Activated T-cell treated with anti-CD3 and anti-CD28 coated beads, Interleukin-2, amount 50 U/mL, for 72 hours (primary cell): ENCODE results near the gene SARM1. TPM values are rescaled to one million over a fixed set of nuclear protein-coding genes. Genes with fewer than 3 reads are reported as not detected.

ENCODE experiments used
- ATAC-seq, 2 donors: fragments of 150-1000 bp; cut with Tn5 transposase; replicated peaks in 1 of 2; 2 replicates each; pipeline ENCODE4 v1.10.0; 2021; ENCODE audit warnings: moderate library complexity in 2 of 2, mild to moderate bottlenecking in 1 of 2
- DNase-seq, 2 donors: peaks; one replicate each; pipeline ENCODE4 v3.0.0; 2021 to 2022; ENCODE audit warnings: mixed read lengths in 1 of 2
- H3K27ac Mint-ChIP-seq: one replicate; pipeline ENCODE4 v1.8.0; 2022; ENCODE audit warnings: mild to moderate bottlenecking, moderate library complexity, mixed read lengths
- H3K27me3 Mint-ChIP-seq: one replicate; pipeline ENCODE4 v1.8.0; 2022; ENCODE audit warnings: low read depth, mixed read lengths
- H3K36me3 Mint-ChIP-seq, 2 donors: one replicate each; pipeline ENCODE4 v1.8.0; 2022; ENCODE audit warnings: mixed read lengths in 2 of 2, mild to moderate bottlenecking in 1 of 2; ENCODE audit not compliant: insufficient read depth in 2 of 2
- H3K4me1 Mint-ChIP-seq: one replicate; pipeline ENCODE4 v1.8.0; 2022; ENCODE audit warnings: low read depth, mixed read lengths
- H3K4me3 Mint-ChIP-seq, 2 donors: one replicate each; pipeline ENCODE4 v1.8.0; 2022; ENCODE audit warnings: mild to moderate bottlenecking in 2 of 2, mixed read lengths in 2 of 2, moderate library complexity in 2 of 2
- H3K9me3 Mint-ChIP-seq, 2 donors: one replicate each; pipeline ENCODE4 v1.8.0; 2022; ENCODE audit warnings: mixed read lengths in 2 of 2
- total RNA-seq, 2 donors: library from RNA; stranded (reverse); gene quantifications; one replicate each; pipeline ENCODE4 v1.2.3, GENCODE V29; 2022

The SARM1 gene
- total RNA-seq, 2 donors from 2014 or later, result 22.4 to 24.3 TPM

DNA sequence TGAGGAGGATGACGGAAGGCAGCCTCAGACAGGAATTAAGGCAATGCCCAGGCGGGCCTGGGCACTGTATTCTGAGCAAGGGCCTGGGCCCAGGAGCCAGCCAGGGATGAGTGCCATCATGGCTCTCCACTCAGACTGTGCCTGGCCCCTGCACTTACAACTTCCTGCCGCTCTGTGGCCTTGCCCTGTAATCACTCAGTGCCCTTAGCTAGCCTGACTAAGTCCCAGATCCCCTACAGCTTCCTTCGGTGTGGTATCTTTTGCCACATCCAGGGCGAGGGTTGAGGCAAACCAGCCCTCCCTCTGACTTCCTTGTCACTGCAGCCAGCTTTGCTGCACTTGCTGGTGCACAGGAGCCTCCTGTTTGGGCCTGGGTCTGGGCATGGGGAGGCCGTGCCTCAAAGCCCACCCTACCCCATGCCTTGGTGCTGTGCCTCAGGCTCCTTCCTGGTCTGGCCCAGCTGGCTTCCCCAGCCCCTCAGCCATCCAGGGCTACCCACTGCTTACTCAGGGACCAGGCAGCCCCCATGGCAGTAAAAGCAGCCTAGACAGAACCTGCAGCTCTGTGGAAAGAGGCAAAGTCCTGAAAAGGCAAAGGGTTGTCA, 25.2 kb downstream of the SARM1 start:
- H3K27ac Mint-ChIP-seq, result no peak overlapping the region
- no peak for ATAC-seq
- no peak overlapping the region for H3K4me3 Mint-ChIP-seq
- DNase-seq, result no peak
- no peaks in the 10 kb centered on the region for H3K9me3 Mint-ChIP-seq
- peaks cover 2% of the 10 kb centered on the region in 2 donors for H3K36me3 Mint-ChIP-seq
- no peaks in the 10 kb centered on the region for H3K27me3 Mint-ChIP-seq
- peaks cover 2% of the 10 kb centered on the region for H3K4me1 Mint-ChIP-seq

DNA sequence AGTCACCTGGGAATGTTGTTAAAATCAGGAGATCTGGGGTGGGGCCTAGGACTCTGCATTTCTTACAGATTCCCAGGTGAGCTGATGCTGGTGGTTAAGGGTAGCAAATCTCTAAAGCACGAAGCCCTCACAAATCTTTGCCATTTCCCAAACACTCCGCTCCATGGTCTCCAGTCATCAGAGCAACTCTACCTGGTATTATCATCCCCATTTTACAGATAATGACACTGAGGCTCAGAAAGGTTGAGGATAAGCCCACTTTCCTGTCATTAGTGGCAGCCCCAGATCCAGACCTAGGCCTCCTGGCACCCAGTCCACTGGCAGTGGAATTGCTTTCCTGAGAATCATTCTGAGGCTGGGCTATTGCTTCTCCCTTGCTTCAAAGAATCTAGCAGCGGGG, 25.8 kb downstream of the SARM1 start:
- no peaks in the 10 kb centered on the region for H3K27me3 Mint-ChIP-seq
- H3K4me3 Mint-ChIP-seq, result no peak overlapping the region
- H3K36me3 Mint-ChIP-seq, result peaks cover 2% of the 10 kb centered on the region in 2 donors
- no peak overlapping the region for H3K27ac Mint-ChIP-seq
- DNase-seq (no peak), ATAC-seq (no peak)
- peaks cover 7% of the 10 kb centered on the region for H3K4me1 Mint-ChIP-seq
- H3K9me3 Mint-ChIP-seq, result no peaks in the 10 kb centered on the region

DNA sequence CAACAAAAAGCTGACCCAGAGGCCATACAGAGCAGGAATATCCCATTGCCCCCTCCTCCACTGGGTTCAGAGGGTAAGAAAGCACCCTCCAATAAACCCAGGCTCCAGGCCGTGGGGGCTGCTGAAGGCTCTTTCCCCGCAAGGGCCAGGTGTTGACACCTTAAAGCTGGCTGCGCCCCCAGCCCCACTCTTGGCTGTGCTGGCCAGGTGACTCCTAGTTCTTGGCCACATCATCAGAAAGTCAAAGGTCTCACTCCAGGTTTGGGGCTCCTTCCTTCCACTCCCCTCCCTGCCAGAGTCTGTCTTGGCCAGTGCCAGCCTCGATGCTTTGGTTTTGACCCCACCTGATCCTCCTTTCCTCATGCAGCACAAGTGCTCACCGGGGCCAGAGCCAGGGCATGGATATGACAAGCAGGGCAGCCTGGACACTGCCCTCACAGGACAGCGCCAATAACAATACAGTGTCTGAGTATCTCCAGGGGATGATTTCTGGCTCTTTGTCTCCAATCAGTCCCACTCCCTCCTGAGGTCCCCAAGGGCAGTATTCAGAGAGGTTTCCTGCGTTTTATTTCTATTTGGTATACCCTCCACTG, 26.3 kb downstream of the SARM1 start:
- Mint-ChIP-seq H3K36me3 (peaks cover 2% of the 10 kb centered on the region in 2 donors), H3K4me1 (peaks cover 7% of the 10 kb centered on the region), H3K27ac (no peak overlapping the region), H3K4me3 (no peak overlapping the region), H3K27me3 (no peaks in the 10 kb centered on the region), H3K9me3 (no peaks in the 10 kb centered on the region)
- ATAC-seq, result no peak
- DNase-seq, result no peak

DNA sequence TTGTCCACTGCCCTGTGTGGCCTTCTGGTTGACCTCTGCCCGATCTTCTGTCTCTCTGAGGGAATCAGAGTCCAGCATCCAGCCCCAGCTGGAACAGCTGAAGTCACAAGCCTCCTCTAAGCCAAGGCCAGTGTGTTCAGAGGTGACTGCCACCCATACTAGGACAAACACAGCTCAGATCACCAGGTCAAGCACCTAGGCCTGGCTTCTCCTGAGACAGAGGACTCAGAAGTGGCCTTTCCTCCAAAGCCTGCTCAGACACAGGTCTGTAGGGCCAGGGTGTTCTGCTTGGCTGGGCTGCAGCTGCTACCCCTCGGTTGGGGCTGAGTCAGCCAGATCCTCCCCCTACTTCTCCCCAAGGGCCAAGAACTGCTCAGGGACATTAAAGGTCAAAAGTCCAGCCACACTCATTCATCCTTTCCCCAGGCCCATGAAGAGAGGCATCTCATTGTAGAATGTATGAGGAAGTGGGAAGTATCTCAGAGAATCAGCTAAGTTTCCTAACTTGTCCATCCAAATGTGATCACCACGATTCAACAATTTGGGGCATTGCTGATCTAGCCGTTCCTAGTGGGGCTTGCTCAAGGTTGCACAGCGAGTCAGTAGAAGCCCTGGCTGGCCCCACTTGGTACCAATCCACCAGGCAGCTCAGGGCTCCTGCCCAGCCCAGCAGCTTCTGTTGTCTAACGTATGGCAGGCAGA, 26.9 kb downstream of the SARM1 start:
- no peaks in the 10 kb centered on the region for H3K27me3 Mint-ChIP-seq
- no peaks in the 10 kb centered on the region for H3K9me3 Mint-ChIP-seq
- no peak overlapping the region for H3K4me3 Mint-ChIP-seq
- no peak for ATAC-seq
- no peak overlapping the region for H3K27ac Mint-ChIP-seq
- H3K4me1 Mint-ChIP-seq, result peaks cover 7% of the 10 kb centered on the region
- peaks cover 2% of the 10 kb centered on the region in 2 donors for H3K36me3 Mint-ChIP-seq
- DNase-seq, result no peak

DNA sequence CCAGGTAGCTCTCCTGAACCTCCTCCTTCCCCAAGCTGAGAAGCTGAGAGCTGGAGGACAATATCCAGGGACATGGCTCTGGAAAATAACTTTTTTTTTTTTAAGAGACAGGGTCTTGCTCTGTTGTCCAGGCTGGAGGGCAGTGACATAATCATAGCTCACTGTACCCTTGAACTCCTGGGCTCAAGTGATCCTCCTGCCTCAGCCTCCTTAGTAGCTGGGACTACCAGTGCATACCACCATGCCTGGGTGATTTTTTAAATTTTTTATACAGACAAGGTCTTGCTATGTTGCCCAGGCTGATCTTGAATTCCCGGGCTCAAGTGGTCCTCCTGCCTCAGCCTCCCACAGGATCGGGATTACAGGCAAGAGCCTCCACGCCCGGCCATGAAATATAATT, 28.3 kb downstream of the SARM1 start:
- H3K27ac Mint-ChIP-seq, result no peak overlapping the region
- no peak overlapping the region for H3K4me3 Mint-ChIP-seq
- peaks cover 7% of the 10 kb centered on the region for H3K4me1 Mint-ChIP-seq
- H3K27me3 Mint-ChIP-seq, result no peaks in the 10 kb centered on the region
- ATAC-seq, result no peak
- DNase-seq, result no peak
- H3K36me3 Mint-ChIP-seq, result no peaks in the 10 kb centered on the region
- H3K9me3 Mint-ChIP-seq, result no peaks in the 10 kb centered on the region

DNA sequence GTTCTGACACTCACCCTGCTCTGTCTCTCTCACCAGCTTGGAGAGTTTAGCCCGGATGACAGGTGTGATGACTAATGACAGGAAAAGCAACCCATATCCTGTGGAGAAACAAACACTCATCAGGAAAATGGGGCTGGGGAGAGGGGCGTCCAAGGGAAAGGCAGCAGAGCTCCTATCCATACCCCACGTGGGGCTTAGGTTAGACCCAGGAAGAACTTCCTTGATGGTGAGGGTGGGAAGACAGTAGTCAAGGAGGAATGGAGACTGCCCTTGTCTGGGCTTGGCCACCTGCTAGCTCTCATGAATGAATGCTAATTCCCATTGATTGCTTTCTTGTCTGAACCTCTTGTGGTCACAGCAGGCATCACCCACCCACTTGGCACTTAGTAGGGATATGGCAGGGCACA, 30.7 kb downstream of the SARM1 start:
- Mint-ChIP-seq H3K9me3 (no peaks in the 10 kb centered on the region), H3K27me3 (no peaks in the 10 kb centered on the region), H3K36me3 (no peaks in the 10 kb centered on the region), H3K4me1 (peaks cover 7% of the 10 kb centered on the region), H3K4me3 (no peak overlapping the region), H3K27ac (no peak overlapping the region)
- no peak for ATAC-seq
- DNase-seq, result no peak

DNA sequence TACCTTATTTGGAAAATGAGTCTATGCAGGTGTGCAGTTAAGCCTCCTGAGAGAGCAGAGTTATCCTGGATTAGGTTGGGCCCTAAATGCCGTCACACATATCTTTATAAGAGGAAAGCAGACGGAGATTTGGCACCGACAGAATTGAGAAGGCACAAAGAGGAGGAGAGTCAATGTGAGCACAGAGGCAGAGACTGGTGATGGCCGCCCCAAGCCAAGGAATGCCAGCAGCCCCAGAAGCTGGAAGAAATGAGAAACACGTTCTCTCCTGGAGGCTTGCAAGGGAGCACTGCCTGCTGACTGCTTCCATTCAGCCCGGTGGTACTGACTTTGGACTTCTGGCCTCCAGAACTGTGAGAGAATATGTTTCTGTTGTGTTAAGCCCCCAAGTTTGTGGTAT, 31.4 kb downstream of the SARM1 start:
- Mint-ChIP-seq H3K27me3 (peaks cover 1% of the 10 kb centered on the region), H3K36me3 (no peaks in the 10 kb centered on the region), H3K4me1 (peaks cover 7% of the 10 kb centered on the region), H3K9me3 (no peaks in the 10 kb centered on the region), H3K27ac (no peak overlapping the region), H3K4me3 (no peak overlapping the region)
- no peak for ATAC-seq
- no peak for DNase-seq

DNA sequence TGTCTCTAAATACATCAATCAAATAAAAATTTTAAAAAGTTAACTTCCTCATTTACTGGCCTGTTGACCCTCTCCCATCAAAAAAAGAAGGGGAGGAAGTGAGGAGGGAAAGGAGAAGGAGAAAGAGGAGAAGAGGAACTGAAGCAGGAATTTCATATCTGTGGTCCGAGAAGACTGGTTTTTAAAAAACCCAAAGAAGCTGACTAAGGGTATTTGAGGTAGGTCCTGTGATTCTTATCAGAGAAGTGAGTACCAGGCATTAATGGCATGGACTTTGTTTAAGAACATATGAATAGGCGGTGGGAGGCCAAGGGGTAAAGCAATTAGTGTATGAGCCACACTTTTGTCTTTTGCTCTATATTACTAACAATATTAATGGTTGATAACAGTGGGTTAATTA, 32.5 kb downstream of the SARM1 start:
- Mint-ChIP-seq H3K36me3 (no peaks in the 10 kb centered on the region), H3K4me1 (peaks cover 7% of the 10 kb centered on the region), H3K9me3 (no peaks in the 10 kb centered on the region), H3K27ac (no peak overlapping the region), H3K27me3 (peaks cover 13% of the 10 kb centered on the region), H3K4me3 (peak overlapping the region in 1 of 2 donors; percentile 10)
- no peak for ATAC-seq
- DNase-seq, result no peak

DNA sequence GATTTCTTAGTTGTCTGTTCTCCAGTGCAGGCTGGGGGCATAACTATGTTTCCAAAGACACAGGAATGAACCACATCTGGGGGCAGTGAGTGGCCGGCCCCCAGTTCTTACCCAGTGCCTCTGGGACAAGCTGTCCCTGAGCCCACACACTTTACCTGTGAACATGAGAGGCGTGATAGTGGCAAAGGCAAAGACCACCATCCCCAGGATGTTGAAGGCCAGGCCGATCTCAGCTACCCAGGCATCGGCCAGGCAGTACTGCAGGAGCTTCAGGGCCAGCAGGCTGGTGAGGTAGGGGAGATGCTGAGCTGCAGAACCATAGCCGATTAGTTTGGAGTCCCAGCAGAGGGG, 32.9 kb downstream of the SARM1 start:
- peaks cover 7% of the 10 kb centered on the region for H3K4me1 Mint-ChIP-seq
- no peak for DNase-seq
- ATAC-seq, result no peak
- H3K27ac Mint-ChIP-seq, result no peak overlapping the region
- H3K36me3 Mint-ChIP-seq, result no peaks in the 10 kb centered on the region
- peaks cover 13% of the 10 kb centered on the region for H3K27me3 Mint-ChIP-seq
- peak overlapping the region; percentile 25 to 84 for H3K4me3 Mint-ChIP-seq
- no peaks in the 10 kb centered on the region for H3K9me3 Mint-ChIP-seq

DNA sequence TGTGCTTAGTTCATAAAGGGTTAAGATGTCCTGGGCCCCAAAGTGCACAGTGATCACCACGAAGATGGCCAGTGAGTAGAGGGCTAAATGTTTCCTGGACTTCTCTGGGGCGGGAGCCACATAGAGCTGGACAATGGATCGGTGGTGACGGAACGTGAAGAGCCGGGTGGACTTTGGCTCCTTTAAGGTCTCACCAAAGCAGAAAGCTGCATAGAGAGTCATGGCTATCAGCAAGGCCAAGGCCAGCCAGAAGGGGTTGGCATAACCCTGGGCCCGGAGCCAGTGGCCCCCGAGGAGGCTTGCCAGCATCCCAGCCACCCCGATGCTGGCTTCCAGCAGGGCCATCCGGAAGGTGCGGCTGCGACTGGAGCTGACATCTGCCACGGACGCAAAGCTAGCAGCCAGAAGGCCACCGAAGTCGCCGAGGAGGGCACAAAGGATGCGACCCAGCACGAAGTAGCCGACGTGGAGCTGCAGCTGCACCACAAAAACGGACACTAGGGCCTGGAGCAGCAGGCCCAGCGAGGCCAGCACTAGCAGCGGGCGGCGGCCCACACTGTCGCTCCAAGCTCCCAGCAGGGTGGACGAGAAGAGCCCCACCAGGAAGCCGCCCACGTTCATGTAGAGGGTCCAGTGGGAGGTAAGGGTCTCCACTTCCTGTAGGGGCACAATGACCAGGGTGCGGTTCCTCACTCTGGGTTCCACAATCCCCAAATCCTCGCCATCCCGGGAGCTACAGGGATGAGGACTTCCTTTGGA, 33.5 kb downstream of the SARM1 start:
- ATAC-seq (no peak), DNase-seq (no peak)
- no peaks in the 10 kb centered on the region for H3K36me3 Mint-ChIP-seq
- peak overlapping the region; percentile 80 to 84 for H3K4me3 Mint-ChIP-seq
- H3K27me3 Mint-ChIP-seq, result peaks cover 13% of the 10 kb centered on the region
- H3K27ac Mint-ChIP-seq, result no peak overlapping the region
- H3K4me1 Mint-ChIP-seq, result peaks cover 7% of the 10 kb centered on the region
- H3K9me3 Mint-ChIP-seq, result no peaks in the 10 kb centered on the region

DNA sequence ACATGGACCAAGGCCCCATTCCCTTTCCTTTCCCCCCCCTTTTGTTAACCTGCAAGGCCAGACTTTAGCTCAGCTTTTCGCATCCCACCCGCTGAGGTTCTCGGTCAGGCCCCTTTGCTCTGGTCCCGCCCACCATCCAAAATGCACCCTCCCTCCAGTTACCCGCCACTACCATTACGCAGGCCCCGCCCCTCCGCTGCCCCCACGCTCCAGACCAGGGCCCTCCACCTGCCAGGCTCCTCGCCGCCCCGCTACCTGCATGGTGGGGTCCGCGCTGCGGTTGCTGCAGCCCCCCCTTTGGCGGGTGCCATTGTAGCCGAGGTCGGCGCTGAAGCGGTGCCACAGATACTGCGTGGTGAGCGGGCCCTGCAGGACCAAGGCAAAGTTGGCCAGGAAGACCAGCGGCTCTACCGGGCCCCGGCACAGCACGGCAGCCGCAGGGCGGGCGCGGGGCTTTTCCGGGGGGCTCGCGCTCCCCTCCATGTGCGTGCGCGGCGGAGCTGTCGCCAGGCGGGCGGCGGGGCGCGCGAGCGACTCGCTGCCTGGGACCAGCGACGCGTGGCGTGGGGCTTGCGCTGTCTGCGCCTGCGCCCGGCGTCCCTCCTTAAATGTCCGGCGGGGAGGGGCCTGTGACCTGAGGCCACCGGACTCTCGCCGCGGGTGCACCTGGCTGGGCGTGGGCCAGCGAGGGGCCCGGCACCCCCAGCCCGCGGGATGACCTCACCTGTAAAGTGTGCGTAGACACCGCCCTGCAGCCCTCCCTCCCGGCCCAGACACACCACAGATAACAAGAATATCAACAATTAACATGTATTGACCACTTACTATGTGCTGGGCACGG, 34.4 kb downstream of the SARM1 start, which contains the start of gene SLC46A1:
Gene SLC46A1 (minus strand): TSS at position 581 of the 841 bp plus-strand sequence. CDS start 98 bp downstream, at position 483.
- Mint-ChIP-seq H3K9me3 (no peaks in the 10 kb centered on the region), H3K4me3 (peak within 1 kb of the TSS; percentile 80 to 84), H3K4me1 (peaks cover 7% of the 10 kb centered on the region), H3K27me3 (peaks cover 13% of the 10 kb centered on the region), H3K27ac (no peak within 1 kb of the TSS), H3K36me3 (no peaks in the 10 kb centered on the region)
- DNase-seq (peak; percentile 67 to 72), ATAC-seq (peak; percentile 86 to 88)

DNA sequence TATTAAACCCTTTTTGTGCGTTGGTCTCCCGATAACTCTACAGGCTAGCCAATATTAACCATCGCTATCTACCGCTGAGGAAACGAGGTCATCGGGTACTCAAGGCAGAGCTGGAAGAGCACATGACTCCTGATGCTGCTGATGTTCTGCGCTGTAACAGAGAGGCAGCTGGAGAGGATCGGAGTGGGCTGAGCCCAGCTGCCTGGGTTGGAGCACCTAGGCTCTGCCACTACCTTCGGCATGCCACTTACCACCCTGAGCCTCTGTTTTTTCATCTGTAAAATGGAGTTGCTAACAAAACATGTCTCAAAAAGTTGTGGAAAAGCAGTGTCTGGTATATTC, 35.0 kb downstream of the SARM1 start:
- Mint-ChIP-seq H3K27me3 (peaks cover 13% of the 10 kb centered on the region), H3K4me3 (peak overlapping the region; percentile 80 to 84), H3K4me1 (peaks cover 7% of the 10 kb centered on the region), H3K36me3 (no peaks in the 10 kb centered on the region), H3K27ac (no peak overlapping the region), H3K9me3 (no peaks in the 10 kb centered on the region)
- peak; percentile 6 to 15 for ATAC-seq
- no peak for DNase-seq
